ENCODE data around the gene BSN.

BSN gene

GRCh38 chr3:49700014-49700413 is 145.7 kb downstream of the BSN start:
- no peak for DNase-seq

- DNase-seq: no peak
Measured at GRCh38 chr3:49700453-49701128, 146.3 kb downstream of the BSN start.

GRCh38 chr3:49701388-49702077 is 147.3 kb downstream of the BSN start:
- no peak for DNase-seq

GRCh38 chr3:49702672-49703071 is 148.4 kb downstream of the BSN start:
- no peak for DNase-seq

- DNase-seq: no peak
Measured at GRCh38 chr3:49703443-49703927, 149.2 kb downstream of the BSN start.

GRCh38 chr3:49703956-49704355 is 149.7 kb downstream of the BSN start:
- DNase-seq: no peak

GRCh38 chr3:49704629-49705028 is 150.4 kb downstream of the BSN start:
- no peak for DNase-seq

GRCh38 chr3:49705390-49705960 is 151.2 kb downstream of the BSN start:
- DNase-seq: no peak

GRCh38 chr3:49706456-49707112 is 152.3 kb downstream of the BSN start:
- DNase-seq: no peak

- DNase-seq: peak; percentile 23
Measured at GRCh38 chr3:49707113-49707480, 152.8 kb downstream of the BSN start.

GRCh38 chr3:49709852-49710251 is 155.6 kb downstream of the BSN start:
- no peak for DNase-seq

GRCh38 chr3:49711489-49711888 is 157.2 kb downstream of the BSN start:
- DNase-seq: no peak

GRCh38 chr3:49712166-49712565 is 157.9 kb downstream of the BSN start:
- no peak for DNase-seq

- DNase-seq: no peak
Measured at GRCh38 chr3:49712631-49713317, 158.5 kb downstream of the BSN start.

- DNase-seq: no peak
Measured at GRCh38 chr3:49713336-49714105, 159.2 kb downstream of the BSN start.

GRCh38 chr3:49714728-49715550 is 160.7 kb downstream of the BSN start:
- DNase-seq: no peak

GRCh38 chr3:49715611-49716121 is 161.4 kb downstream of the BSN start:
- no peak for DNase-seq

- DNase-seq: no peak
Measured at GRCh38 chr3:49716169-49716568, 161.9 kb downstream of the BSN start.

GRCh38 chr3:49716691-49717210 is 162.5 kb downstream of the BSN start:
- no peak for DNase-seq

GRCh38 chr3:49717211-49717958 is 163.1 kb downstream of the BSN start:
- DNase-seq: no peak

All from DMS 273 treated with DMSO at 0.1 percent for 48 hours (cell line).